ENCODE results near the gene CEACAM8.

DNA sequence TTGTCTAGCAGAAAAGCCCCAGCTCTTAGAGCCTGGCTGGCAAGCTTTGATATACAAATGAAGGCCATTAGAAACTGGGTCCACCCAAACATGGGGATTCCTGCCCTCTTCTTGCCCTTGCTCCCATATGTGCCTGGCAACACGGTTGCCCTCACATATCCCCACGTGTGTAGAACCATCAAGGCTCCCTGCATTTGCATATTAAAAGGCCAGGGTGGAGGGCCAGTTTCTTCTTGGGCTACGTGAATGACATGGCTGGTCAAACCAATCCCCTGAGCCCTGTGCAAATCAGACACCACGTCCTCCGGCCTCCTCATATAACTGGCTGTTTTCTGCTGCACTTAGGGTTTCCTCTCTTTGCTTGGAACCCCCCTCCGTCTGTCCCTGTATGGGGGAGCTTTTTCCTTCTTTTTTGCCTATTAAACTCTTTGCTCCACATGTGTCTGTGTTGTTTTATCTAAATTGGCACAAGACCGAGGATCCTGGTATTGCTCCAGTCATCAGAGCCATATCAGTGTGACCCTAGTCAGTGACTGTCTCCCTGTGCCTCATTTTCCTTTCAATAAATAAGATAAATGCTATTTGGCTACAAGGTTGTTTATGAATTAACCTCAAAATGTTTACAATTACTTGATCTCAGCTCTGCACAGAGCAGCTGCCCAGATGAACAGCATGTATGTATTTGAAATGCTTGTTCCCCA lies 36.1 kb downstream of the CEACAM8 start:
- TF ChIP-seq ZNF274 (IDR thresholded peaks at IDR 0.05; ENCODE audit: low read depth, low read length) (no peak), YY1 (IDR thresholded peaks at IDR 0.05; ENCODE audit: insufficient read depth, insufficient read length) (no peak)

Measured in NT2/D1 (cell line).